ENCODE data around the gene GRAMD1B. TPM values are rescaled to one million over a fixed set of nuclear protein-coding genes. Genes with fewer than 3 reads are reported as not detected.
"Not testable (repeated sequence)": the region's sequence is repeated elsewhere in the genome, so short reads cannot be mapped to it uniquely, and the experiment has no call there.

GRAMD1B gene
- total RNA-seq, 1 donor from 2014 or later: 15.0 TPM

- intact Hi-C loops (cut with micrococcal nuclease): no loop called here
- POLR2A ChIA-PET: no interaction called here
- Mint-ChIP-seq H3K36me3 (ENCODE audit: low read depth) (no peaks in the 10 kb centered on the region), H3K9me3 (no peaks in the 10 kb centered on the region), H3K4me3 (no peak overlapping the region), H3K4me1 (peaks cover 10% of the 10 kb centered on the region), H3K27me3 (no peaks in the 10 kb centered on the region), H3K27ac (no peak overlapping the region)
- CTCF ChIA-PET: no interaction called here
- TF ChIP-seq CTCF (IDR thresholded peaks at IDR 0.05): no peak
- ATAC-seq (ENCODE audit: low read depth): no peak
- no peak for DNase-seq
Observed at GRCh38 chr11:123454060-123454651, 24.1 kb downstream of the GRAMD1B start.

GRCh38 chr11:123454796-123455195 is 24.7 kb downstream of the GRAMD1B start:
- peaks cover 10% of the 10 kb centered on the region for H3K4me1 Mint-ChIP-seq
- H3K27ac Mint-ChIP-seq: no peak overlapping the region
- intact Hi-C loops (cut with micrococcal nuclease): no loop called here
- no peaks in the 10 kb centered on the region for H3K27me3 Mint-ChIP-seq
- no peak for TF ChIP-seq CTCF (IDR thresholded peaks at IDR 0.05)
- no peak for DNase-seq
- ATAC-seq (ENCODE audit: low read depth): no peak
- no peaks in the 10 kb centered on the region for H3K36me3 Mint-ChIP-seq (ENCODE audit: low read depth)
- CTCF ChIA-PET: no interaction called here
- no peak overlapping the region for H3K4me3 Mint-ChIP-seq
- POLR2A ChIA-PET: no interaction called here
- H3K9me3 Mint-ChIP-seq: no peaks in the 10 kb centered on the region

GRCh38 chr11:123456448-123456847 is 26.4 kb downstream of the GRAMD1B start:
- H3K36me3 Mint-ChIP-seq (ENCODE audit: low read depth); POLR2A ChIA-PET; H3K4me3 Mint-ChIP-seq; intact Hi-C loops (cut with micrococcal nuclease); CTCF ChIA-PET; H3K27ac Mint-ChIP-seq; DNase-seq; ATAC-seq (ENCODE audit: low read depth); H3K27me3 Mint-ChIP-seq; H3K9me3 Mint-ChIP-seq: not testable (repeated sequence)
- H3K4me1 Mint-ChIP-seq: peaks cover 10% of the 10 kb centered on the region

- Mint-ChIP-seq H3K27me3 (no peaks in the 10 kb centered on the region), H3K4me3 (no peak overlapping the region), H3K4me1 (peaks cover 12% of the 10 kb centered on the region), H3K36me3 (ENCODE audit: low read depth) (no peaks in the 10 kb centered on the region), H3K9me3 (no peaks in the 10 kb centered on the region), H3K27ac (no peak overlapping the region)
- ATAC-seq (ENCODE audit: low read depth) (no peak), DNase-seq (no peak)
- intact Hi-C loops (cut with micrococcal nuclease): no loop called here
- CTCF ChIA-PET: no interaction called here
- TF ChIP-seq CTCF (IDR thresholded peaks at IDR 0.05): no peak
- POLR2A ChIA-PET: no interaction called here
Observed at GRCh38 chr11:123457187-123457770, 27.2 kb downstream of the GRAMD1B start.

- Mint-ChIP-seq H3K27ac (no peak overlapping the region), H3K9me3 (no peaks in the 10 kb centered on the region), H3K4me3 (no peak overlapping the region), H3K4me1 (peaks cover 11% of the 10 kb centered on the region), H3K36me3 (ENCODE audit: low read depth) (no peaks in the 10 kb centered on the region), H3K27me3 (no peaks in the 10 kb centered on the region)
- no peak for ATAC-seq (ENCODE audit: low read depth)
- ChIA-PET POLR2A (no interaction called here), CTCF (no interaction called here)
- DNase-seq: no peak
- TF ChIP-seq CTCF (IDR thresholded peaks at IDR 0.05): no peak
- intact Hi-C loops (cut with micrococcal nuclease): no loop called here
Observed at GRCh38 chr11:123458501-123458900, 28.4 kb downstream of the GRAMD1B start.

All from activated B cell treated with CpG ODN at 0.5 μM for 24 hours (primary cell).